Body of pancreas (tissue), 4 donors: ENCODE results near the gene ADGRD2.

ENCODE experiments used
- CTCF ChIP-seq, 7 experiments: fragments of 450-650 bp in 4 of 7; fragments of 200-600 bp in 3 of 7; sonication (generic) in 3 of 7; IDR thresholded peaks; one replicate each; pipeline ENCODE4 v1.5.1; 2016 to 2019; ENCODE audit warnings: antibody characterized with exemption in 7 of 7
- POLR2A ChIP-seq, 3 donors: fragments of 450-650 bp; IDR thresholded peaks; one replicate each; pipeline ENCODE4 v1.6.1; 2016; ENCODE audit warnings: antibody characterized with exemption in 3 of 3, mild to moderate bottlenecking in 2 of 3

DNA sequence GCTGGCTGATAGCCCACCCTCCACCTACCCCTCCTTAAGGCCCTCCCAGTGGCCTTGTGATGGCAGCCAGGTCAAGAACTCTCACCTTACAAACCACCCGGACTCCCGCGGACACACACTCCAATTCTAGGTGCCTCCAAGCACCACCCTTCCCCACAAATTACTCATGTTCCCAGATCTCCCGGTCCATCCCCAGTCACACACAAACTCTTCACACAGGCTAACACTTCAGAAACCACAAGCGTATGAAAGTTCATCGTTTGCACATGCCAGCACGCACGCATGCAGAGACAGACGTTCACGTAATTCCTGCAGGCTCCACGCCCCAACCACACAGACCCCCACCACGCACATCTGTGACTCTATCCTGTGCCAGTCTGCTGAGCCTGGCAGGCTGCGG, 39.0 kb downstream of the ADGRD2 start:
- TF ChIP-seq POLR2A (IDR thresholded peaks at IDR 0.05) (no peak), CTCF (IDR thresholded peaks at IDR 0.05) (no peak)
